Dermis microvascular lymphatic vessel endothelial cell (primary cell): ENCODE data around the gene KHNYN. TPM values are rescaled to one million over a fixed set of nuclear protein-coding genes. Genes with fewer than 3 reads are reported as not detected.
A peak's percentile ranks its signal among the peaks of the same experiment; 100 is the strongest.
"Not testable (repeated sequence)": the region's sequence is repeated elsewhere in the genome, so short reads cannot be mapped to it uniquely, and the experiment has no call there.

Experiments used
- DNase-seq, 2 donors: peaks; one replicate each; pipeline versions ENCODE4 v3.0.0 to v3.0.0-alpha.2; 2010; ENCODE audit warnings: low read depth in 2 of 2
- total RNA-seq: library from RNA; depleted of rRNA; stranded (reverse); fragments of >200 nt; gene quantifications from 2 replicates; pipeline ENCODE4 v1.2.1, GENCODE V29; 2014

Gene KHNYN
- total RNA-seq, 1 donor from 2014 or later = 36.2 TPM

DNA sequence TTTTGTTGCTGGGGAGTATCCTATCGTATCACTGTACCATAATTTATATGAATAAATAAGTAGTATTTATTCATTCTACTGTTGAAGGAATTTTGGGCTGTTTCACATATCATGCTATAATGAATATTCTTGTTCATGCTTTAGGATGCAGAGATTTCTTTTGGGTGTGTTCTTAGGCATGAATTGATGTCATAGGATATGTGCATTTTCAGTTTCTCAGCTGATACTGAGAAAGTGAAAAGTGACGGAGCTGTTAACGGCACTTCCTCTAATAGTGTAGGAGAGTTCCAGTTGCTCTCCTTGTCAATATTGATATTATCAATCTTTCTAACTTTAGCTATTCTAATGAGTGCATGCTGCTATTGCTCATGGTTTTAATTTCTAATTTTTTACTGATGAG lies 36.1 kb downstream of the KHNYN start:
- DNase-seq = no peak

DNA sequence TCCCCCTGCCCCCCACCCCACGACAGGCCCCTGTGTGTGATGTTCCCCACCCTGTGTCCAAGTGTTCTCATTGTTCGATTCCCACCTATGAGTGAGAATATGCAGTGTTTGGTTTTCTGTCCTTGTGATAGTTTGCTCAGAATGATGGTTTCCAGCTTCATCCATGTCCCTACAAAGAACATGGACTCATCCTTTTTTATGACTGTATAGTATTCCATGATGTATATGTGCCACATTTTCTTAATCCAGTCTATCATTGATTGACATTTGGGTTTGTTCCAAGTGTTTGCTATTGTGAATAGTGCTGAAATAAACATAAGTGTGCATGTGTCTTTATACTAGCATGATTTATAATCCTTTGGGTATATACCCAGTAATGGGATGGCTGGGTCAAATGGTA lies 40.7 kb downstream of the KHNYN start:
- DNase-seq = not testable (repeated sequence)

DNA sequence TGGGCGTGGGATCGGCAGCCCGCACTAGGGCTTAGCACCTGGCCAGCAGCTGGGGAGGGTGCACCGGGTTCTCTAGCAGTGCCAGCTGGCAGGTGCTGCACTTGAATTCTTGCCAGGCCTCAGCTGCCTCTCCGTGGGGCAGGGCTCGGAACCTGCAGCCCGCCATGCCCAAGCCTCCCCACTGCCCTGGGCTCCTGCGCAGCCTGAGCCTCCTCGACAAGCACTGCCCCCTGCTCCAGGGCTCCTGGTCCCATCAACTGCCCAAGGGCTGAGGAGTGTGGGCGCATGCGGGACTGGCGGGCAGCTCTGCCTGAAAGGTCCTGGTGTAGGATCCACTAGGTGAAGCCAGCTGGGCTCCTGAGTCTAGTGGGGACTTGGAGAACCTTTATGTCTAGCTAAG lies 43.5 kb downstream of the KHNYN start:
- no peak for DNase-seq

DNA sequence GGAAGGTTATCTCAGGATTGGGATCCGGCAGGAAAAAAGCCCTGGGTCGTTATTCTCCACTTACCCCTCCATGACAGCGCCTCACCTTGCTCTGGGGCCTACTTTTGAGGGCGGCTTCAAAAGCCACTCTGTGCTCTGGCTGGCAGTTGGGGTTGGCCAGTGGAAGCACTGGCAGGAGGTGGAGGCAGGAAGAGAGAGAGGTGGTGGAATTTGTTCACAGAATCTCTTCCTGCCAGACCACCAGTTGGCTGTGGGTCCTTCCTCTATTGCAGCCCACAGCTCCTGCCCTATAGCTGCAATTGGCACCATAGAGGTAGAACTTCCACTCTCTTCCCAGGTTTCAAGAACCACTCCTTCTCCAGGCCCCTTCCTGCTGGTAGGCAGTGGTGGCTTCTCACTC lies 45.5 kb downstream of the KHNYN start:
- no peak for DNase-seq

DNA sequence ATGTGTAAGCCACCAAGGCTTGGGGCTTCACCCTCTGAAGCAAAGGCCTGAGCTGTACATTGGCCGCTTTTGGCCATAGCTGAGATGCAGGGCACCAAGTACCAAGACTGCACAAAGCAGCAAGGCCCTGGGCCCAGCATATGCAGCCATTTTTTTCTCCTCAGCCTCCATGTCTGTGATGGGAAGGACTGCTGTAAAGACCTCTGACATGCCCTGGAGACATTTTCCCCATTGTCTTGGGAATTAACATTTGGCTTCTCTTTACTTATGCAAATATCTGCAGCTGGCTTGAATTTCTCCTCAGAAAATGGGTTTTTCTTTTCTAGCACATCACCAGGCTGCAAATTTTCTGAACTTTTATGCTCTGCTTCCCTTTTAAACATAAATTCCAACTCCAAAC lies 50.2 kb downstream of the KHNYN start:
- not testable (repeated sequence) for DNase-seq

DNA sequence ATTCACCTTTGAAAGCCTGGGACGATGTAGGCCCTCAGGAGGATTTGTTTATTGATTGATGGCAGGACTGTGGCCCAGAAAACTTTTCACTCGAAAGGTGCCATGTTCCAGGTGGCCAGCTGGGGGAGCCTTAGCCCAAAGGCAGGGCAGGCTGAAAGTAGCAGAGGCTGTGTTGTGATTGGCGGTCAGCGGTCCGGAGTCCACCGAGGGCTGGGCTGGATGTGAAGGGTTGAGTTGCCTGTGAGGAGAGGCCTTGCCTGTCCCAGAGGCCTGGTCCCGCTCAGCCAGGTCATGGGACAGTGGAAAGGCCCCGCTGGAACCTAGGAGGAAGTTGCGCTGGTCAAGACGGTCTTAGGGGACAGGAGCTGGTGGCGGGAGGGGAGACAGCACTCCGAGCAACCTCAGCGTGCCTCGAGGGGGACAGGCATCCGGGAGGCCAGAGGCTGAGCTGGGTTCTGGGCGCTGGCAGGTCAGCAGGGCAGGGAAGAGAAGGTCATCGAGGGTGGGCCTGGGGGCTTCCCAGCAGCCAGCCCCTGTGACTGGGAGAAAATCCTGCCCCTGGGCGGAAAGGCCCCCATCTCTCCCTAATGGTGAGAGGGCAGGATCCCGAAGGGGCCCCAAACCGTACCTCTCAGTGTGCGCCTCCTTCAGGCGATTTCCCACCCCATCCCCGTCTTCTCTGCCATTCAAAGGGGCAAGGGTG lies 52.0 kb downstream of the KHNYN start:
- peak in 1 of 2 donors; percentile 38 for DNase-seq

DNA sequence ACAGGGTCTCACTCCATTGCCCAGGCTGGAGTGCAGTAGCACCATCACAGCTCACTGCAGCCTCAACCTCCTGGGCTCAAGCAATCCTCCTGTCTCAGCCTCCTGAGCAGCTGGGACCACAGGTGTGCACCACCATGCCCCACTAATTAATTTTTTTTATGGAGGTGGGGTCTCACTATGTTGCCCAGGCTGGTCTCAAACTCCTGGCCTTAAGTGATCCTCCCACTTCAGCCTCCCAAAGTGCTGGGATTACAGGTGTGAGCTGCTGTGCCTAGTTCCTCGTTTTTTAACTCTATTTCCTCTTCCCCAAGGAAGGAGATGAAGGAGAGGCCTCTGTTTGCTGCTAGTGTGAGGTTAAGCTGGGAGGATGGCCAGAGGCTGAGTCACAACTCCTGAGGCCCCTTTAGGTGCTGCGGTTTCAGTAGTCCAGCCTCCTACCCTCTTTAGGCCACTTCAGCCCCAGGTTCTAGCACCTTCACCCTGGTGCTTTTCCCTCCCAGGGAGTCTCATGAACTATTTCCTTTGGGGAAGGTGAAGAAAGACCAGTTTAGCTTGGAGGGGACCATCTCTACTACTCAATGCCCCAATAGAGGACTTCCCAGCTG lies 53.0 kb downstream of the KHNYN start:
- not testable (repeated sequence) for DNase-seq

DNA sequence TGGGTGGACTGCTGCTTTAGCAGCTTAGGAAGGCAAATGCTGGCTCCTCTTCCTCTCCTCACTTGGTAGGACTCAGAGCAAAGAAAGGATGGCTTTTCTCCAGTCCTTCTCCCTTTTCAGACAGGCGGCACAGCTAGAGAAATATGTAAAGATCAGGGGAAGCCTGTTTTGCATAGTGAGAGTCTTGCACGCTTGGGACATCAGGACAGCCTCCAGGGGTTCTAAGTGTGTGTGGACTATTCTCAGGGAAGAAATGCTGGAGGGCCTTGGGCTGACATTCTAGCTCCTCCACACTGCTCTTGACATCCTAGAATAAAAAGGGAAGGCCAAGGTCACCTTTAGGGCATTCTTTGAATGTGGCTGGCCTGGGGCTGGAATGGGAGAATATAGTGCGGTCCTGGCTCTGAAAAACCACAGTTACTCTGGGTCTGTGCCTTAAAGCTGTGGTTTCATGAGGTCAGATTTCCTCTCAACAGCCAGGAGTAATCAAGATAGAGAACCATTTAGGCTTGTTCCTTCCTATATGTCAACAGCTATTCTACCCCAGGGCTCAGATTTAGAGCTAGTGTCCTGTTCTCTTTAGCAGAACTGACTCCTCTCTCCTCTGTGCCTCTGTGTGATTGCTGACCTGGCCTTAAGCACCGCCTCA lies 54.0 kb downstream of the KHNYN start:
- no peak for DNase-seq

Other genes with a start within 250 kb of the KHNYN start
- gene IPO4, start 241.1 kb upstream of the KHNYN start, total RNA-seq = 32.0 and 32.7 TPM in 2 replicates
- 33.9 and 56.0 TPM in 2 replicates for gene TM9SF1, start 234.5 kb upstream of the KHNYN start, total RNA-seq
- not detected in 2 replicates for gene TSSK4, start 224.3 kb upstream of the KHNYN start, total RNA-seq
- gene CHMP4A, start 216.5 kb upstream of the KHNYN start, total RNA-seq = 11.7 and 15.9 TPM in 2 replicates
- gene MDP1, start 213.9 kb upstream of the KHNYN start, total RNA-seq = 7.0 and 10.0 TPM in 2 replicates
- 172 and 193 TPM in 2 replicates for gene NEDD8, start 197.6 kb upstream of the KHNYN start, total RNA-seq
- gene GMPR2, start 197.0 kb upstream of the KHNYN start, total RNA-seq = 81.9 and 90.5 TPM in 2 replicates
- gene TINF2, start 187.3 kb upstream of the KHNYN start, total RNA-seq = 39.9 and 57.3 TPM in 2 replicates
- gene TGM1, start 166.8 kb upstream of the KHNYN start, total RNA-seq = 0.38 and 0.64 TPM in 2 replicates
- 10.7 and 19.7 TPM in 2 replicates for gene RABGGTA, start 158.4 kb upstream of the KHNYN start, total RNA-seq
- 9.1 and 14.5 TPM in 2 replicates for gene DHRS1, start 130.2 kb upstream of the KHNYN start, total RNA-seq
- 23.0 and 24.8 TPM in 2 replicates for gene NOP9, start 130.1 kb upstream of the KHNYN start, total RNA-seq
- 1.5 and 2.4 TPM in 2 replicates for gene CIDEB, start 122.0 kb upstream of the KHNYN start, total RNA-seq
- 2.1 and 3.2 TPM in 2 replicates for gene LTB4R2, start 119.8 kb upstream of the KHNYN start, total RNA-seq
- 2.0 and 2.2 TPM in 2 replicates for gene LTB4R, start 118.5 kb upstream of the KHNYN start, total RNA-seq
- 29.3 and 51.2 TPM in 2 replicates for gene ADCY4, start 94.9 kb upstream of the KHNYN start, total RNA-seq
- gene RIPK3, start 90.0 kb upstream of the KHNYN start, total RNA-seq = 1.4 and 1.8 TPM in 2 replicates
- gene NFATC4, start 61.8 kb upstream of the KHNYN start, total RNA-seq = 0.76 and 1.0 TPM in 2 replicates
- gene NYNRIN, start 31.0 kb upstream of the KHNYN start, total RNA-seq = 3.3 and 4.2 TPM in 2 replicates
- gene CBLN3, start 286 bp upstream of the KHNYN start, total RNA-seq = 0.13 and 0.39 TPM in 2 replicates
- gene SDR39U1, start 12.8 kb downstream of the KHNYN start, total RNA-seq = 5.0 and 8.5 TPM in 2 replicates
- gene CMA1, start 78.3 kb downstream of the KHNYN start, total RNA-seq = not detected in 2 replicates
- not detected in 2 replicates for gene CTSG, start 146.3 kb downstream of the KHNYN start, total RNA-seq
- gene GZMH, start 179.7 kb downstream of the KHNYN start, total RNA-seq = not detected in 2 replicates
- not detected in 2 replicates for gene GZMB, start 204.2 kb downstream of the KHNYN start, total RNA-seq